Body of pancreas (tissue), 4 donors: ENCODE results near the gene CEP44. TPM values are rescaled to one million over a fixed set of nuclear protein-coding genes. Genes with fewer than 3 reads are reported as not detected.
A peak's percentile ranks its signal among the peaks of the same experiment; 100 is the strongest.

Source experiments
- ATAC-seq: fragments of 150-250 bp; one replicate; pipeline ENCODE4 v1.9.1; 2016
- DNase-seq, 4 donors: peaks; one replicate each; pipeline ENCODE4 v3.0.0-alpha.2; 2019
- H3K27ac ChIP-seq, 4 donors: fragments of 200-600 bp; sonication (generic); 1 replicate in 3 of 4; 2 replicates in 1 of 4; pipeline versions ENCODE4 v1.5.1 to v1.6.1; 2016 to 2019; ENCODE audit warnings: mild to moderate bottlenecking in 1 of 4, mixed read lengths in 1 of 4, moderate library complexity in 1 of 4
- H3K27me3 ChIP-seq, 2 donors: fragments of 200-600 bp; sonication (generic); one replicate each; pipeline ENCODE4 v1.6.0; 2016; ENCODE audit warnings: mild to moderate bottlenecking in 1 of 2
- H3K36me3 ChIP-seq, 2 donors: fragments of 200-600 bp; sonication (generic); replicated peaks in 1 of 2; 2 replicates each; pipeline ENCODE4 v1.5.1; 2016; ENCODE audit warnings: low read depth in 2 of 2; ENCODE audit not compliant: insufficient read depth in 1 of 2
- H3K4me1 ChIP-seq: fragments of 200-600 bp; sonication (generic); one replicate; pipeline ENCODE4 v1.6.0; 2016
- H3K4me3 ChIP-seq, 2 donors: fragments of 200-600 bp; sonication (generic); 1 replicate in 1 of 2; 2 replicates in 1 of 2; pipeline ENCODE4 v1.5.1; 2016 to 2019
- H3K9me3 ChIP-seq, 3 donors: fragments of 200-600 bp; sonication (generic); 1 replicate in 2 of 3; 2 replicates in 1 of 3; pipeline ENCODE4 v1.5.1; 2016
- POLR2A ChIP-seq, 3 donors: fragments of 450-650 bp; IDR thresholded peaks; one replicate each; pipeline ENCODE4 v1.6.1; 2016; ENCODE audit warnings: antibody characterized with exemption in 3 of 3, mild to moderate bottlenecking in 2 of 3
- WGBS, 2 donors: methylation state at CpG; one replicate each; pipeline ENCODE4 v1.1.5; 2017; 5-methylcytosine and 5-hydroxymethylcytosine counted together
- intact Hi-C: fragments of 100-400 bp; cut with DNase I; formaldehyde crosslinking; loops from one replicate; pipeline ENCODE4 v1.15.1; 2023
- total RNA-seq, 2 donors: library from RNA; depleted of rRNA; stranded (reverse); fragments of >200 nt; gene quantifications; one replicate each; pipeline ENCODE4 v1.1.0, GENCODE V29; 2016
- TF ChIP-seq, protein P1 (sequence below), 7 experiments: fragments of 450-650 bp in 4 of 7; fragments of 200-600 bp in 3 of 7; sonication (generic) in 3 of 7; IDR thresholded peaks; one replicate each; pipeline ENCODE4 v1.5.1; 2016 to 2019; ENCODE audit warnings: antibody characterized with exemption in 7 of 7

Gene CEP44
- total RNA-seq, 2 donors from 2014 or later, result 13.2 to 27.5 TPM

GRCh38 chr4:174318829-174319764 lies 35.4 kb downstream of the CEP44 start:
- Histone ChIP-seq H3K27me3 (no peaks in the 10 kb centered on the region), H3K27ac (no peak overlapping the region), H3K4me1 (no peaks in the 10 kb centered on the region), H3K9me3 (no peaks in the 10 kb centered on the region), H3K4me3 (no peak overlapping the region), H3K36me3 (no peaks in the 10 kb centered on the region)
- WGBS, 2 donors, result 62 to 64% methylated on average over 8 of the region's 8 CpGs
- intact Hi-C loops, result no loop called here
- no peak for ATAC-seq
- no peak for DNase-seq
- TF ChIP-seq, protein P1, sequence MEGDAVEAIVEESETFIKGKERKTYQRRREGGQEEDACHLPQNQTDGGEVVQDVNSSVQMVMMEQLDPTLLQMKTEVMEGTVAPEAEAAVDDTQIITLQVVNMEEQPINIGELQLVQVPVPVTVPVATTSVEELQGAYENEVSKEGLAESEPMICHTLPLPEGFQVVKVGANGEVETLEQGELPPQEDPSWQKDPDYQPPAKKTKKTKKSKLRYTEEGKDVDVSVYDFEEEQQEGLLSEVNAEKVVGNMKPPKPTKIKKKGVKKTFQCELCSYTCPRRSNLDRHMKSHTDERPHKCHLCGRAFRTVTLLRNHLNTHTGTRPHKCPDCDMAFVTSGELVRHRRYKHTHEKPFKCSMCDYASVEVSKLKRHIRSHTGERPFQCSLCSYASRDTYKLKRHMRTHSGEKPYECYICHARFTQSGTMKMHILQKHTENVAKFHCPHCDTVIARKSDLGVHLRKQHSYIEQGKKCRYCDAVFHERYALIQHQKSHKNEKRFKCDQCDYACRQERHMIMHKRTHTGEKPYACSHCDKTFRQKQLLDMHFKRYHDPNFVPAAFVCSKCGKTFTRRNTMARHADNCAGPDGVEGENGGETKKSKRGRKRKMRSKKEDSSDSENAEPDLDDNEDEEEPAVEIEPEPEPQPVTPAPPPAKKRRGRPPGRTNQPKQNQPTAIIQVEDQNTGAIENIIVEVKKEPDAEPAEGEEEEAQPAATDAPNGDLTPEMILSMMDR (IDR thresholded peaks at IDR 0.05), result peak; percentile 66 to 82 (median 73)
- TF ChIP-seq POLR2A (IDR thresholded peaks at IDR 0.05), result no peak

DNA sequence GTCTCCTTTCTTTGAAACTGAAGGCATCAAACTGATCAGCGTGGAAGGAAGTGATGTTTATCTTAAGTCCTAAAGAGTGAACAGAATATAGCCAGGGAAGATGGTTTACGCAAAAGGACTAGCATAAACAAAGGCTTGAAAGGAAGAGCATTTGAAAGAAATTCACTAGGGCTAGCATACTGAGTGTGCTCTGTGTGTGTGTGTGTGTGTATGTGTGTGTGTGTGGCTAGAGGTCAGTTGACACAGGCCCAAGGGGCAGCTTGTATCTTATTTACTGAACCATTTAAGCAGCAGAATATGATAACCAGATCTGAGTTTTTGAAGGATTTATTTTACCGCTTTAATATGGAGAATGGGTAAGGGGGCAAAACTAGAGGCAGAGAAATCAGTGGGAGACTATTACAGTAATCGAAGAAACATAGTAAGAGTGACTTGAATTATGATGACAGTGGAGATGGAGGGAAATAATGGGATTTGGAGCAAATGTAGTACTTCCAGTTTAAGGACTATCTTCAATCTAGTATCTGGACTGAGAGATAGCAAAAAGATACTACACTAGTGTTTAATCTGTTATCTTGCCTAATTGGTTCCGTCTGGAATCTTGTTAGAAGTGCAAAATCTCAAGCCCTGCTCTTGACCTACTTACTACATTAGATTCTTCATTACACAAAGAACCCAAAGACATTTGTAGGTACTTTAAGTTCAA lies 36.9 kb downstream of the CEP44 start:
- no peak for DNase-seq
- Histone ChIP-seq H3K36me3 (no peaks in the 10 kb centered on the region), H3K4me1 (no peaks in the 10 kb centered on the region), H3K27me3 (no peaks in the 10 kb centered on the region), H3K4me3 (no peak overlapping the region), H3K9me3 (no peaks in the 10 kb centered on the region), H3K27ac (no peak overlapping the region)
- WGBS, 2 donors, result 61 to 62% methylated on average over 5 of the region's 5 CpGs
- no peak for ATAC-seq
- no peak for TF ChIP-seq POLR2A (IDR thresholded peaks at IDR 0.05)
- TF ChIP-seq, protein P1 (IDR thresholded peaks at IDR 0.05), result no peak
- intact Hi-C loops, result loop anchor here (10.0 kb wide), 1 partner anchor 106 kb away; no protein-coding TSS in a partner anchor

DNA sequence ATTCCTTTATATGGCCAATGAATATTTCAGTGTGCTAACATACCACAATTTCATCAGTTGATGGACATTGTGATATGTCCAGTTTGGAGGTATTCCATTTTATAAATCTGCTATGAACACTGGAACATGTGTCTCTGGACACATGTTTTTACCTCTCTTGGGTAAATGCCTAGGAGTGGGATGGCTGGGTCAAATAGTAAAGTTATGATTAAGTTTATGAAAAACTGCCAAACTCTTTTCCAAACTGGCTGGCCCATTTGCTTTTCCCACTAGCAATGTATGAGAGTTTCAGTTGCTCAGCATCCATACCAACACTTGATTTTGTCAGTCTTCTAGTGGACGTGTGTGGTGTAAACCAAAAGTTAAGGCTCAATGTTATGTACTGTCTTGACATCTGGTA lies 40.5 kb downstream of the CEP44 start:
- Histone ChIP-seq H3K9me3 (no peaks in the 10 kb centered on the region), H3K4me1 (no peaks in the 10 kb centered on the region), H3K4me3 (no peak overlapping the region), H3K27ac (no peak overlapping the region), H3K36me3 (no peaks in the 10 kb centered on the region), H3K27me3 (no peaks in the 10 kb centered on the region)
- no peak for ATAC-seq
- 68 to 80% methylated on average over 1 of the region's 1 CpG for WGBS, 2 donors
- TF ChIP-seq, protein P1 (IDR thresholded peaks at IDR 0.05), result no peak
- no peak for TF ChIP-seq POLR2A (IDR thresholded peaks at IDR 0.05)
- no peak for DNase-seq
- intact Hi-C loops, result loop anchor here (10.0 kb wide), 1 partner anchor 109 kb away; no protein-coding TSS in a partner anchor

DNA sequence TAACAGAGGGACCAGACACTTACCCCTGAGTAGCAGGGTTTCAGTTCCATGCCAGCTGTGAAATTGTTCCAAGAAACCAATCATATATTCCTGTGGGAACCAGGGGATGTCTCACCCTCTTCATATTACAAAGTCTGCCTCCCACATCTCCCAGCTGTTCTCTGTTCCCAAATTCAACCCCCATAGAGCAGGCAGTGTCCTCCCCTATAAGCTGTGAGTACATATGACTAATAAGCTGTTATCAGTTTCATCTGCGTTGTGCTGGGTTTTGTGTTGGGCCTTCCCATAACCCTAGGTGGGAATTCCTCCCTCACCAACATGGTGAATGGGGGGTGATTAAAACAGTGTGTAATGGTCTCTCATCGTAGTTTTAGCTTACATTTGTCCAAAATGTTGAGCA lies 41.0 kb downstream of the CEP44 start:
- no peaks in the 10 kb centered on the region for H3K9me3 ChIP-seq
- intact Hi-C loops, result loop anchor here (10.0 kb wide), 1 partner anchor 110 kb away; no protein-coding TSS in a partner anchor
- DNase-seq (no peak), ATAC-seq (no peak)
- TF ChIP-seq POLR2A (IDR thresholded peaks at IDR 0.05), result no peak
- TF ChIP-seq, protein P1 (IDR thresholded peaks at IDR 0.05), result no peak
- 76 to 85% methylated on average over 2 of the region's 2 CpGs for WGBS, 2 donors
- no peaks in the 10 kb centered on the region for H3K27me3 ChIP-seq
- no peaks in the 10 kb centered on the region for H3K4me1 ChIP-seq
- H3K36me3 ChIP-seq, result no peaks in the 10 kb centered on the region
- no peak overlapping the region for H3K27ac ChIP-seq
- no peak overlapping the region for H3K4me3 ChIP-seq
